DMS153 treated with DMSO at 0.1 percent for 48 hours (cell line): Measurements from ENCODE around the gene VEGFB.

Experiments
- DNase-seq: peaks from one replicate; lab custom pipeline; 2025; ENCODE audit not compliant: unreplicated experiment; lab: John Stamatoyannopoulos, UW

The VEGFB gene

DNA sequence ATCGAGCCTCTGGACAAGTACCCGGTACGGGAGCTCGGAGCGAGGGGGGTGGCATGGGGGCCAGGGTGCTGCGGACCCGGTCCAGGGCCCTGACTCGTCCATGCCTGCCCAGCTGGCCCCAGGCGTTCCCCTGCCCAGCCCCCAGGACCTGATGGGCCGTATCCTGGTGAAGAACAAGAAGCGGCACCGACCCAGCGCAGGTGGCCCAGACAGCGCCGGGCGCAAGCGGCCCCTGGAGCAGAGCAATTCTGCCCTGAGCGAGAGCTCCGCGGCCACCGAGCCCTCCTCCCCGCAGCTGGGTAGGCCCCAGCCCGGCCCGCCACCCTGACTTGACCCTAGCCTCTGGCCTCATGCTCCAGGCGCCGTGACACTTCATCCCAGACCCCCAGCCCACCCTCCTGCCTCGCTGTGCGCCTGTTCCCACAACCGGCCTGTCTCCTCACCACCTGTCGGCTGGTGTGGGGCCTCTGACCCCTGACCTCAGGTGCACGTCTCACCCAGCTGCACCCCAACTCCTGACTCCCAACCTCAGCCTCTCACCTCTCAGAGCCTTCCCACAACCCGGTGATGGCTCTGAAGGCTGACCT lies 24.7 kb downstream of the VEGFB start:
- DNase-seq: no peak

GRCh38 chr11:64259533-64260067 lies 25.2 kb downstream of the VEGFB start:
- no peak for DNase-seq

DNA sequence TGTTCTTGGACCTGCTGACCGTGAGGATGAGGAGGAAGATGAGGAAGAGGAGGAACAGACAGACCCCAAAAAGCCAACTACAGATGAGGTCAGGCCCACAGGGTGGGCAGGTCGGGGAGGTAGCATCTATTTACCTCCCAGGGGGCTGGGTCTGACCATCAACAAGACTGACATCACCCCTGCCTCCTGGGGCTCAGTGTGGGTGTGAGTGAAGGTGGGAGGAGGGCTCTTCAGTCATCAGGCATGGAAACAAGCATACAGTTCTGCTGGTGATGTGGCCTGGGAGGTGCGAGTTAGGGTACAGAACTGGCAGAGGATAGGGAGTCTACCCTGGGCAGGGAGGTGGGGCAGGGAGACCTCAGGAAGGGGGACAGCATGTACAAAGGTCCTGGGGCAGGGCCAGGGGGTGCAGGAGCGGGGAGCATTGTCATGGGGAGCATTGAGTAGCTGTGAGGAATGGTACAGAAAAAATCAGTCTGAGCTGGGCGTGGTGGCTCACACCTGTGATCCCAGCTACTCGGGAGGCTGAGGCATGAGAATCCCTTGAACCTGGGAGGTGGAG lies 25.8 kb downstream of the VEGFB start:
- no peak for DNase-seq

DNA sequence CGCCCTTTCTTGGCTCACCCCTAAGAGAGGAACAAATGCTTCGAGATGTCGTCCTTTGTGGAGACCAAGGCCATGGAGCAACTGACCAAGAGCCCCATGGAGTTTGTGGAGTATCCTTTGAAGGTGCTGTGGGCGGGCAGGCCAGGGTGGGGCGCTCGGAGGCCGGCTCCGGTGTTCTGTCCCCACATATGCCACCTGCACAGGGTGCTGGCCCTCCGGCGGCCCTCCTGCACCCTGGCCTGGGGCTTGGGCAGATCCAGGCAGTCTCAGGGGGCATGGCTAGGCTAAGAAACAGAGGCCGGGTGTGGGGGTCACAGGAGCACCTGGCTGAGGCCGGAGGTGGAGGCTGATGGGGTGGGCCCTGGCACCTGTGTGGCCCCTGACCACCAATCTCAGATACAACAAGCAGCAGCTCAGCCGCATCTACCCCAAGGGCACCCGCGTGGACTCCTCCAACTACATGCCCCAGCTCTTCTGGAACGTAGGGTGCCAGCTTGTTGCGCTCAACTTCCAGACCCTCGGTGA lies 27.2 kb downstream of the VEGFB start:
- no peak for DNase-seq

- no peak for DNase-seq
These were observed 28.1 kb downstream of the VEGFB start for GRCh38 chr11:64262271-64263002.

GRCh38 chr11:64263021-64263946 lies 28.9 kb downstream of the VEGFB start:
- DNase-seq: no peak

DNA sequence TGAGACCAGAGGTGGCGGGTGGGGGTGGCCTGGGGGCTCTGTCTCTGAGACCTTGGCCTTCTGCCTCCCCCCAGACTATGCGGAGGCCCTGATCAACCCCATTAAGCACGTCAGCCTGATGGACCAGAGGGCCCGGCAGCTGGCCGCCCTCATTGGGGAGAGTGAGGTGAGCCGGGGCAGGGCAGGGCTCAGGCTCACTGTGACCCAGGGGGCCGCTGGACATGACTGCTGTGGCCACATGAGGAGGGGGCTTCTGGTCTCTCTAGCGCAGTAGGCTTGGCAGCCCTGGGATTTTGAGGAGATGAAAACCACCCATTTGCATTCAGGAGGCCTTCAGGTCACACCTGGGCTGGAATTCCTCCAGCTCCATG lies 29.5 kb downstream of the VEGFB start:
- DNase-seq: no peak

GRCh38 chr11:64264371-64264852 lies 30.0 kb downstream of the VEGFB start:
- DNase-seq: no peak

DNA sequence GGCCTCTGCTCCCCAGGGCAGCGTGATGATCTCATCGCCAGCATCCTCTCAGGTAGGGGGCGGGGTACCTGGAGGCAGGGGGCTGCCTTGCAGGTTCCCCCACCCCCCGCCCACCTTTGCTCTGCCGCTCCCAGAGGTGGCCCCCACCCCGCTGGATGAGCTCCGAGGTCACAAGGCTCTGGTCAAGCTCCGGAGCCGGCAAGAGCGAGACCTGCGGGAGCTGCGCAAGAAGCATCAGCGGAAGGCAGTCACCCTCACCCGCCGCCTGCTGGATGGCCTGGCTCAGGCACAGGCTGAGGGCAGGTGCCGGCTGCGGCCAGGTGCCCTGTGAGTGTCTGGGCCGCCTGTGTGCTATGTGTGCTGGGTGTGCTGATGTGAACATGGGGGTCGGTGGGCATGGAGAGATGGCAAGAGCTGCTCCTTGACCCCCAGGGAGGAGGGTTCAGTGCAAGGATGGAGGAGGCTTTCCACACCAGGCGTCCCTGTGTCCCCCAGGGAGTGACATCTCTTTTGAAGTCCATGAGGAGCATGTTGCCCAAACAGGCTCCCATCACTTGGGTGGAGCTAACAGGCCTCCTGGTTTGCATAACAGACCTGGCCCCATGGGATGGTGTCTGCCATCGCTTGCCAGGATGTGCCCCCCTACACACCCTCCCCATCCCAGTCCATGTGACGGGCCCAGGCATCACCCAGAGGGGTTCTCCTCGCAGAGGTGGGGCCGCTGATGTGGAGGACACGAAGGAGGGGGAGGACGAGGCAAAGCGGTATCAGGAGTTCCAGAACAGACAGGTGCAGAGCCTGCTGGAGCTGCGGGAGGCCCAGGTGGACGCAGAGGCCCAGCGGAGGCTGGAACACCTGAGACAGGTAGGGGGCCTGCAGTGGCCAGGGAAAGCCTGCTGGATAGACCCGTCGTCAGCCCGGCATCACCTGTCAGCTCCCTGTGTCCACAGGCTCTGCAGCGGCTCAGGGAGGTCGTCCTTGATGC lies 31.1 kb downstream of the VEGFB start:
- DNase-seq: no peak

GRCh38 chr11:64266339-64266738 lies 32.0 kb downstream of the VEGFB start:
- no peak for DNase-seq

DNA sequence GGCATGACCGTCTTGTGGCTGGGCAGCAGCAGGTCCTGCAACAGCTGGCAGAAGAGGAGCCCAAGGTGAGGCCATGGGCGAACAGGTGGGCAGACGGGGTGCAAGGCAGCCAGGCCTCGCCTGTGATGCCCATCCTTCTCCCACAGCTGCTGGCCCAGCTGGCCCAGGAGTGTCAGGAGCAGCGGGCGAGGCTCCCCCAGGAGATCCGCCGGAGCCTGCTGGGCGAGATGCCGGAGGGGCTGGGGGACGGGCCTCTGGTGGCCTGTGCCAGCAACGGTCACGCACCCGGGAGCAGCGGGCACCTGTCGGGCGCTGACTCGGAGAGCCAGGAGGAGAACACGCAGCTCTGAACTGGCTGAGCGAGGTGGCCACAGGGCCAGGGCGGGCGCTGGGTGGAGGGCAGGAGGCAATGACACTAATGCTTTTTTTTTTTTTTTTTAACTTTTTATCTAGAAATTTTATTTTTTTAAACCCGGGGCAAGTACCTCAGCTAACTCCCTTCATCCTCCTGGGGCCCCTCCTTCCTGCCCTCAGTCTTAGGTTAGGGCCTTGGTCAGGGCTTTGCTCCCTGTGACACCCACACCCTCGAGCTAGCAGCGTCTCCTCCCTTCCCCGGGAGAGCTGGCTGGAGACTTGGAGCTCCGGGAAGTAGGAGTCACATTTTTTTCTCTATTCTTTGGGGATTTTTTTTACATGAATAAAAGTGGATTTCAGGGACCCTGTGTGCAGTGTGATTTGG lies 33.0 kb downstream of the VEGFB start:
- no peak for DNase-seq

DNA sequence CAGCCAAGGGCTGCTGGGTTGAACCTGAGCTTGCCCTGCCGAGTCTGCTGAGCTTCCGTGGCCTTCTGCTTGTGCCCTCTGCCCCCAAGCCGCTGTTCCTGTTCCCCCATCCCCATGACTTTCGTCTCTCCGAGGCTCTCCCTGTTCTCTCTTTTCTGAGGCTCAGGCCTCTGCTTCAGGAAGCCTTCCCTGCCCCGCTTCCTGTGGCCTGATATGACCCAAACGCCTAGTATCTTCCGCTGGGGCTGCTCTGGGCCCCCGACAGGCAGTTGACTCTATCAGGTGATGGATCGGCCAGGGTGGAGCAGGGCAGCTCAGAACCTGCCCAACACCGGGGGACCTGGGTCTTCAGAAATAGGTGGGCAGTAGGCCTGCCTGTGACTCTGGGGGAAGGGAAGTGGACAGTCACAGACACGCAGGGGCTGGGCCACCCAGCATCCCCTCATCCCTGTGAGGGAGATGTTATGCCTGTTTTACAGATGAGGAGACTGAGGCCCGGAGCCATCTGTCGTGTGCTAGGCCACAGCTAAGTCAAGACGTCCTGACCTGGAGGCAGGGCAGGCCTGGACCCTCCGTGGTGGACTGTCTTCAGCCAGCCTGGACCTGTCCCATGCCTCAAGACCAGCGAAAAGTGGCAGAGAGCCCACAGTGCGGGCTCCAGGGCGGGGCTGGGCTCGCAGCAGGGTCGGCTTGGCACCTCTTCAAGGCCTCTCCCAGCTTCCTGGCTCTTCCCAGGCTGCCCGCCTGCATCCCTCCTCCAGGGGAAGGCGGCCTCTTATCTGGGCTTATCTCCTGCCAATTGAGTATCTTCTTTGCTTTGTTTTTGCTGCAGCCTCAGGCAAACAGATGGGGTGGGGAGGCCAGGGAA lies 33.9 kb downstream of the VEGFB start:
- peak; percentile 8 for DNase-seq

DNA sequence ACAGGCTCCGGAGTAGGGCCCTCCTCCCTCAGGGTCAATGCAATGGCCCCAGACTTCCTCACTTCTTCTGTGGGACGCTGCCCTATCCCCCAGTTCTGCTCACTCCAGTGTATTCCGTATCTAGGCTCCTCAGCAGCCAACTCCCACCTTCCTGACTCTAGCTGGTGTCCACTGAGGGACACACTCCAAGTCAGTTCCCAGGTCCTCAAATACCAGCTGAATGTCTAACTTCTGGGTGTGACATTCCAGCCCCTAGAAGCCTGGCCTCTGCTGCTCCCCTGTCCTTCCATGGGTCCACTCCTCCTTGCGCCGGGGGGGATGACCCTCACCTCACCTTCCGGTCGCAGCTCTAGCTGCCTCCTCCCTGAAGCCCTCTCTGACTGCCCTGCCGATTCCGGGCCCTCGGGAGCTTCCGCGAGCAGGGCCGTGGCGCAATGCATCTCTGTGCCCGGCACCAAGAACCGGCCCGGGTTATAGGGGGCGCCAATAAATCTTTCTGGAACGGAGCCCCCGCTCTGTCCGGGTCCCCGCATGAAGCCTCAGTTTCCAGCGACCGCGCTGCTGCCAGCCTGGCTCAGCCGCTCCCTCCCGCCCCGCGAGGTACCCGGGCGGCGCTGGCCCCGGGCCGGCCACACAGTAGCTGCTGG lies 34.6 kb downstream of the VEGFB start:
- no peak for DNase-seq

- DNase-seq: peak; percentile 98
These were observed 35.3 kb downstream of the VEGFB start for GRCh38 chr11:64269540-64270220.

- no peak for DNase-seq
These were observed 40.8 kb downstream of the VEGFB start for GRCh38 chr11:64275031-64275800.

DNA sequence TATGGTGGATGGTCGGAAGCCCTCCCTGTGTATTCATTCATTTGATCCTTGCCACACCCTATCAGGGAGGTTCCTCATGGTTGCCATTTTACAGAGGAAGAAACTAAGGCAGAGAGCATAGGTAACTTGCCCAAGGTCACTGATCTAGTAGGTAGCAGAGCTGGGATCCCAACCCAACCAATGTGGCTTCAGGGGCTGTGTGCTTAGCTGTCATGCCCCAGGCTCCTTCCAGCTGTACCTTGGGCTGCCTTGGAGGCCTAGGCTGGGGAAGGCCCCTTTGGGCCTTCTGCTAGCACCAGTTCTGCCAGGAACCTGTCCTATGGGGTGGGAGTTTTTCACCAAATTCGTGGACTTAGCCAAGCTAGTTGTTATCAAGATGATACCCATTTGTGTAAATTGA lies 41.5 kb downstream of the VEGFB start:
- DNase-seq: no peak
